OCI-LY3 (cell line): ENCODE results near the gene ANP32A.

ENCODE experiments used
- H2AFZ ChIP-seq: fragments of 200-600, 300-600 bp; shearing (Covaris generic); 2 replicates; pipeline ENCODE4 v1.6.0; 2014; ENCODE audit warnings: antibody characterized with exemption, low read depth, low read length
- H3K27ac ChIP-seq: fragments of 200-600, 300-600 bp; sonication (generic); 2 replicates; pipeline ENCODE4 v1.5.1; 2014; ENCODE audit warnings: mild to moderate bottlenecking, low read length, moderate library complexity, mixed read lengths
- H3K27me3 ChIP-seq: fragments of 200-600, 300-600 bp; sonication (generic); 2 replicates; pipeline ENCODE4 v1.6.1; 2014; ENCODE audit warnings: low read depth, low read length, mixed read lengths
- H3K36me3 ChIP-seq: fragments of 200-600, 300-600 bp; sonication (generic); replicated peaks from 2 replicates; pipeline ENCODE3; 2014; ENCODE audit warnings: low read depth, low read length, mixed read lengths
- H3K4me1 ChIP-seq: fragments of 300-600, 200-600 bp; sonication (generic); 2 replicates; pipeline ENCODE4 v1.6.1; 2014; ENCODE audit warnings: low read length, mixed read lengths
- H3K4me2 ChIP-seq: fragments of 200-600, 300-600 bp; sonication (generic); 2 replicates; pipeline ENCODE4 v1.6.1; 2014; ENCODE audit warnings: low read length, mixed read lengths
- H3K4me3 ChIP-seq: fragments of 300-600, 200-600 bp; sonication (generic); 2 replicates; pipeline ENCODE4 v1.5.1; 2014; ENCODE audit warnings: antibody characterized with exemption, mild to moderate bottlenecking, low read length, moderate library complexity
- H3K79me2 ChIP-seq: fragments of 300-600, 200-600 bp; shearing (Covaris generic); 2 replicates; pipeline ENCODE4 v1.6.1; 2014; ENCODE audit warnings: mild to moderate bottlenecking, low read length, mixed read lengths
- H3K9ac ChIP-seq: fragments of 300-600, 200-600 bp; shearing (Covaris generic); 2 replicates; pipeline ENCODE4 v1.6.0; 2014; ENCODE audit warnings: mild to moderate bottlenecking, low read length, moderate library complexity
- H3K9me3 ChIP-seq: fragments of 200-600, 300-600 bp; shearing (Covaris generic); 2 replicates; pipeline ENCODE4 v1.6.1; 2014; ENCODE audit warnings: low read length, mixed read lengths; ENCODE audit not compliant: insufficient read depth
- H4K20me1 ChIP-seq: fragments of 200-600, 300-600 bp; sonication (generic); 2 replicates; pipeline ENCODE4 v1.6.1; 2016; ENCODE audit warnings: low read length, mixed read lengths; ENCODE audit not compliant: insufficient read depth
- EZH2phosphoT487 ChIP-seq: fragments of 200-600 bp; shearing (Covaris generic); IDR thresholded peaks from 2 replicates; pipeline ENCODE4 v1.6.1; 2018; ENCODE audit warnings: antibody characterized with exemption, mixed run types, low read depth
- TF ChIP-seq, protein P1 (sequence below): fragments of 200-600, 300-600 bp; sonication (generic); IDR thresholded peaks from 2 replicates; pipeline ENCODE4 v1.5.1; 2014; ENCODE audit warnings: antibody characterized with exemption, low read length, low read depth

ANP32A gene

GRCh38 chr15:68795298-68795848 lies 25.3 kb downstream of the ANP32A start:
- H3K4me3 ChIP-seq = peak overlapping the region; percentile 70
- H4K20me1 ChIP-seq = peaks cover 100% of the 10 kb centered on the region
- peak overlapping the region; percentile 67 for H3K27ac ChIP-seq
- H3K36me3 ChIP-seq = peaks cover 34% of the 10 kb centered on the region
- H3K27me3 ChIP-seq = no peaks in the 10 kb centered on the region
- peak overlapping the region; percentile 64 for H3K9ac ChIP-seq
- H3K79me2 ChIP-seq = peaks cover 100% of the 10 kb centered on the region
- no peak overlapping the region for H2AFZ ChIP-seq
- H3K9me3 ChIP-seq = no peaks in the 10 kb centered on the region
- no peak for TF ChIP-seq EZH2phosphoT487
- TF ChIP-seq, protein P1, sequence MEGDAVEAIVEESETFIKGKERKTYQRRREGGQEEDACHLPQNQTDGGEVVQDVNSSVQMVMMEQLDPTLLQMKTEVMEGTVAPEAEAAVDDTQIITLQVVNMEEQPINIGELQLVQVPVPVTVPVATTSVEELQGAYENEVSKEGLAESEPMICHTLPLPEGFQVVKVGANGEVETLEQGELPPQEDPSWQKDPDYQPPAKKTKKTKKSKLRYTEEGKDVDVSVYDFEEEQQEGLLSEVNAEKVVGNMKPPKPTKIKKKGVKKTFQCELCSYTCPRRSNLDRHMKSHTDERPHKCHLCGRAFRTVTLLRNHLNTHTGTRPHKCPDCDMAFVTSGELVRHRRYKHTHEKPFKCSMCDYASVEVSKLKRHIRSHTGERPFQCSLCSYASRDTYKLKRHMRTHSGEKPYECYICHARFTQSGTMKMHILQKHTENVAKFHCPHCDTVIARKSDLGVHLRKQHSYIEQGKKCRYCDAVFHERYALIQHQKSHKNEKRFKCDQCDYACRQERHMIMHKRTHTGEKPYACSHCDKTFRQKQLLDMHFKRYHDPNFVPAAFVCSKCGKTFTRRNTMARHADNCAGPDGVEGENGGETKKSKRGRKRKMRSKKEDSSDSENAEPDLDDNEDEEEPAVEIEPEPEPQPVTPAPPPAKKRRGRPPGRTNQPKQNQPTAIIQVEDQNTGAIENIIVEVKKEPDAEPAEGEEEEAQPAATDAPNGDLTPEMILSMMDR = no peak
- H3K4me1 ChIP-seq = peaks cover 92% of the 10 kb centered on the region
- H3K4me2 ChIP-seq = peak overlapping the region; percentile 93

DNA sequence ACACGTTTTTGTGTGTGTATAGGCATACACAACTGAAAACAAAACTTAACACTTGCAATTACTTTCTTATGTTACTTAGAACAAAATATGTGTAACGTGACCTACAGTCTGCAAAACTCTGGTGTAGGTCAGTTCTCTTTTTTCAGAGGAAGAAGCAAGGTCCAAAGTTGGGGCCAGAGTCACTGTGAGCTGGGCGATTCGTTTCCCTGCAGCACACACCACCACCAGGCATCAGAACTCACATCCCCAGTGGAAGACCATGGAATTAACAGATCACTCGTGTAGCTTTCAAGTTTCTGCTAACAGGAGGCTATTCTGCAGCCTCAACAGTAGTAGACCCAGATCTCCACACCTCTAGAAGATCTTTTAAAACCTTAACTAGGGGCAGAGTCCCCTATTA lies 25.8 kb downstream of the ANP32A start:
- Histone ChIP-seq H2AFZ (no peak overlapping the region), H3K9ac (peak overlapping the region; percentile 47), H3K36me3 (peaks cover 39% of the 10 kb centered on the region), H3K27me3 (no peaks in the 10 kb centered on the region), H3K4me2 (peak overlapping the region; percentile 93), H3K9me3 (no peaks in the 10 kb centered on the region), H3K79me2 (peaks cover 100% of the 10 kb centered on the region), H3K4me1 (peaks cover 97% of the 10 kb centered on the region), H3K27ac (peak overlapping the region; percentile 67), H3K4me3 (peak overlapping the region; percentile 70), H4K20me1 (peaks cover 100% of the 10 kb centered on the region)
- TF ChIP-seq EZH2phosphoT487 = no peak
- TF ChIP-seq, protein P1 = no peak

- peak overlapping the region; percentile 93 for H3K4me2 ChIP-seq
Measured at GRCh38 chr15:68794307-68794706, 26.4 kb downstream of the ANP32A start.

DNA sequence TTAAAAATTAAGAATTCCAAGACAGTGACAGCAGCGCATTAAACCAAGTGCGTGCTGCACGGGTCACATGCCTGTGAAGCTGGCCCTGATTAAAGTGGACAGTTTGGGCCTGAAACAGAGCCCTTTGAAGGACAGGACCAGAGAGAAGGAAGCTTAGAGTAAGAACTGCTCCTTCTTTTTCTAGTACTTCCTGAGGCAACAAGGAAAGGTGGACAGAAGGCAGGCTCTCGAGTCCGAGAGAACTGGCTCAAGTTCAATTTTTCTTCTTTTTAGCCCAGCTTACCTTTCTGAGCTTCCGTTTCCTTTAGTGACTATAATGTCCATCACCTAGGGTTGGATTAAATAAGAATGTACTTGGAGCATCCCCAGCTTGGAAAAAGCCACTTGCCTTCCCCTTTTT lies 26.9 kb downstream of the ANP32A start:
- no peak overlapping the region; the same call in 1 of the 2 replicates for H3K9ac ChIP-seq
- H3K36me3 ChIP-seq = peaks cover 45% of the 10 kb centered on the region
- no peak for TF ChIP-seq EZH2phosphoT487
- TF ChIP-seq, protein P1 = no peak
- peak overlapping the region; percentile 93; the same call in 1 of the 2 replicates for H3K4me2 ChIP-seq
- H3K9me3 ChIP-seq = no peaks in the 10 kb centered on the region
- peaks cover 100% of the 10 kb centered on the region for H3K79me2 ChIP-seq
- H3K27ac ChIP-seq = peak overlapping the region; percentile 67
- H2AFZ ChIP-seq = no peak overlapping the region
- no peak overlapping the region for H3K4me3 ChIP-seq
- peaks cover 100% of the 10 kb centered on the region for H4K20me1 ChIP-seq
- no peaks in the 10 kb centered on the region for H3K27me3 ChIP-seq
- H3K4me1 ChIP-seq = peaks cover 98% of the 10 kb centered on the region

More at GRCh38 chr15:68794307-68794706, 26.4 kb downstream of the ANP32A start:
- Histone ChIP-seq H3K27me3 (no peaks in the 10 kb centered on the region), H2AFZ (no peak overlapping the region), H3K9me3 (no peaks in the 10 kb centered on the region), H3K79me2 (peaks cover 100% of the 10 kb centered on the region), H3K27ac (peak overlapping the region; percentile 67), H4K20me1 (peaks cover 100% of the 10 kb centered on the region), H3K4me3 (peak overlapping the region; percentile 70), H3K36me3 (peaks cover 41% of the 10 kb centered on the region), H3K4me1 (peaks cover 99% of the 10 kb centered on the region), H3K9ac (peak overlapping the region; percentile 47)
- no peak for TF ChIP-seq EZH2phosphoT487
- TF ChIP-seq, protein P1 = no peak
